GM12864 (cell line): ENCODE results near the gene NBPF14.
A peak's percentile ranks its signal among the peaks of the same experiment; 100 is the strongest.
"Not testable (repeated sequence)": the region's sequence is repeated elsewhere in the genome, so short reads cannot be mapped to it uniquely, and the experiment has no call there.

Source experiments
- DNase-seq: peaks from one replicate; pipeline ENCODE4 v3.0.0-alpha.2; 2011; ENCODE audit warnings: low read depth
- H3K4me3 ChIP-seq: 2 replicates; pipeline ENCODE4 v1.5.1; 2011; ENCODE audit warnings: mild to moderate bottlenecking, low read depth, low read length, control low read depth

The NBPF14 gene

DNA sequence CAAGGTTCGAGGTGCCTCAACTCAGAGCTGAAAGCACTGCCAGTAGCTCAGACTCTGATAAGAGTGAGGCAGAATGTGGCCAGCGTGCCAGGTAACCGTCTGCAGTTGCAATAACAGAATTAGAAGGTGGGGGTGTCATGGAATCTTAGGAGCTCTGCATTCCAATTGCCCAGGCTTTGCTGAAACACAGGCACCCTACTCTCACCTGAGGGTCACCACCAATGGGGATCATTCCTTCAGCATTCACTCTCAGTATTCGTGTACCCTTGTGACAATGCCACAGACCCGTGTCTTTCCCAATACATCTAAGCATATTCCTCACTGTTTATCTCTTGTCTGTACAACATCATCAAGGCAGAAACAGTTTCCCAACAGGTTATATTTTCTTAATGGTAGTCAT, at the start of gene NBPF14:
TSS of gene NBPF14 (minus strand) at position 101 of the 400 bp plus-strand sequence. CDS start 294 bp downstream, outside the sequence.
- H3K4me3 ChIP-seq, DNase-seq: not testable (repeated sequence)

DNA sequence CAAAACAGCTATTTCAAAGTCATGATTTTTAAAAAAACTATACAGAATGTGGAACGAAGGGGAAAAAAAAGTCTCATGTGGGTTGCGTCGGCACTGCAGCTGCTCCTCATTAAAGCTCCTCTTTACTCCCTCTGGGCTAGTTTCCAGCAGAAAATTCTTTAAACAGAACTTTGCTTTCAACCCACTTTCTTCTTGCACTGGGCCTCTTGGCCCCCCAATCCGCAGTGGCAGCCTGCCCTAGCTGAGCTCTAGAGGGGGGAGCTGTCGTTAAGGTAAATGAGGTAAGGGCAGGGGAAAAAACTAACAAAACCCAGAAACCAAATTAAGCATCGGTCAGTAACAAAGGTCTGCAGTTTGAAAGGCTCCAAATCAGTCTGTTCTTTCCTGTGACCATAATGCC, 29.6 kb upstream of the NBPF14 start:
- not testable (repeated sequence) for H3K4me3 ChIP-seq

DNA sequence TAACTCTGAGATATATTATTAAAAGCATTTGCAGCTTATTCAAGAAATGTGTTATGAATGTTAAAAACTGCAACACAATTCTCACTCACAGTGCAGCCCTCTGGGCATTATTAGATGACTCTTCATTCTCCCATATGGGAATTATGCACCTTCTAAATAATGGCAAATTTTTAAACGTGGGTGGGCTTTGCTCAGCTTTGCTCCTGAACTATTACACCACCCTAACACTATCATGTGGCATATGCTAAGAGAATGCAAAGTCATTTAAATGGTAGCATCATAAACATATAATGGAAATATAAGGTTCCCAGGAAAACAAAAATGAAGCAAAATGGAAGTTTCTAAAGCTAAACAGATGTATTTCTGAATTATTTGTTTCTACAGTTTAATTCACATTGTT, 22.4 kb upstream of the NBPF14 start:
- DNase-seq, H3K4me3 ChIP-seq: not testable (repeated sequence)

More for the DNA sequence above, 29.6 kb upstream of the NBPF14 start:
- not testable (repeated sequence) for DNase-seq

GRCh38 chr1:148605266-148605665, 9.5 kb upstream of the NBPF14 start:
- not testable (repeated sequence) for H3K4me3 ChIP-seq, DNase-seq

DNA sequence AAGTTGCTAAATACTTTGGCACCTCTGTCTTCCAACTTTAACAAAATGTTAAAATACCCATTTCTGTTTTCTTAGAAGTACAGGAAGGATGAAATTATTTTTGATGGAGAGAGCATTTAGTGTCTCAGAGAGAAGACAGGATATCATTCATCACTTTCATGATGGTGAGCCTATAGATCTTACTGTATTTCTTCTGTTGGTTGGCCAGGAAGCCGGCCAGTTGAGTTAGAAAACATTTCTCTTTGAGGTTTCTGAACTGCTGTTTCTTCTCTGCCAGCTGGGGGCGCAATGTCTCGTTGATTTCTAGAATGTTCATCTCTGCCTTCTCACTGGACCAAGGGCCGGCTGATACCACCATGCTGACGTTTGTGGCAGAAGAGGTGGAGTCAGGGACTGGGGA, 451 bp downstream of the NBPF14 start:
- not testable (repeated sequence) for DNase-seq, H3K4me3 ChIP-seq

- DNase-seq, H3K4me3 ChIP-seq: not testable (repeated sequence)
Measured at GRCh38 chr1:148591098-148591497, 4.7 kb downstream of the NBPF14 start.

DNA sequence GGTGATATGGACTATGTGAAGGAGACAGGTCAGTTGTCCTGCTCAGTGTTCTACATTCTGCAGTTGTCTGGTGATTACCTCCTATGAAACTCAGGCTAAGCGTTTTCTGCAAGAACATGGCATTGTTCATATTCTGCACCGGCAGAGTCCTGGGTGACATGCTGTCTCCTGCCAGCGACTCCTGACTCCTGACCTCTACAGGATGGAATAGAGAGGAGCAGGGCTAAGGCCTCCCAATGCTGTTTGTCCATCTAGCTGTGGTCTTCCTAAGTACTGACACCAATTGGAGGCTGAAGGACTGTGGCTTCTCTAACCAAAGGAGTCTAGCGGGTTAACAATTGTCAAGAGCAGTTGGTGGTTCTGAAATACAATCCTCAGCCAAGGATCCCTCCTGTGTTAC, 63.7 kb downstream of the NBPF14 start:
- not testable (repeated sequence) for H3K4me3 ChIP-seq, DNase-seq

DNA sequence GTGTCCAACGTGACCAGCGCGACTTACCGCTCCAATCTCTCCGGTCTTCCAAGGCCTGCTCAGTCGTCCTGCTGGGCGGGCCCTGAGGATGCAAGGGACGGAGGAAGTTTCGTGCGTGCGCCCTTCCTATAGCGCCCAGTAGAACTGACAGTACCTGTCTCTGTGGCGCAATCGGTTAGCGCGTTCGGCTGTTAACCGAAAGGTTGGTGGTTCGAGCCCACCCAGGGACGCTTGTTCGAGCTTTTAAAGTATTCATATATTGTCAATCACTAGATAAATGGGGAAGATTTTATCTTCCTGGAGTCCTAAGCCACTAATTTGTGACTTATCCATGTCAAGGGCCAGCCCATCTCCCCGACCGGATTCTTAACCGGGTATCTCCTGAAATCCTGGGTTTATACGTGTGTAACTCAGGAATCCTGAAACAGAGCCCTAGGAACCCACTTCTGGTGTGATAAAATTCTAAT, 66.7 kb downstream of the NBPF14 start:
- H3K4me3 ChIP-seq: not testable (repeated sequence)
- DNase-seq: peak; percentile 16

DNA sequence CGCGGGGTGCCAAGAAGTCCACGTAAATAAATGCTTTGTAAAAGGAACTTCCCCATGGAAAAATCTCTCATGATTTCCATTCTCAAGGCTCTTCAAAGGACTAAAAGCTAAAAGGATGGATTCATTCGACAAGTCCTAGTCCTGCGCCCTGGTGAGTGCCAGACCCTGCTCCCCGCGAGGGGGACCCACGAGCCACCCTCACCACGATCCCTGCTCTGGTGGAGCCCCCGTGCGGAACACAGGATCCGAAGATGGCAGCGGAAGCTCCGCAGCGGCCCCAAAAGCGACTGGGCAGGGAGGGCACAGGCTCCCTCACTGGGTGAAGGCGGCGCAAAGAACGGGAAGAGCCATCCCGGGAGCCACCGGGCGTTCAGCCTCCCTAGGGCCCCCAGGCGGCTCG, 67.2 kb downstream of the NBPF14 start:
- H3K4me3 ChIP-seq, DNase-seq: not testable (repeated sequence)

DNA sequence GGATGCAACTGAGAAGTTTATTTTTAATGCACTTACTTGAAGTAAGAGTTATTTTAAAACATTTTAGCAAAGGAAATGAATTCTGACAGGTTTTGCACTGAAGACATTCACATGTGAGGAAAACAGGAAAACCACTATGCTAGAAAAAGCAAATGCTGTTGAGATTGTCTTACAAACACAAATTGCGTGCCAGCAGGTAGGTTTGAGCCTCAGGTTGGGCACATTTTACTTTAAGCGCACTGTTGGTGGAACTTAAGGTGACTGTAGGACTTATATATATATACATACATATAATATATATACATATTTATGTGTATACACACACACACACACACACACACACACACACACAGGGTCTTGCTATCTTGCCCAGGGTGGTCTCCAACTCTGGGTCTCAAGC, 69.2 kb downstream of the NBPF14 start:
- H3K4me3 ChIP-seq, DNase-seq: not testable (repeated sequence)

- H3K4me3 ChIP-seq, DNase-seq: not testable (repeated sequence)
Measured at GRCh38 chr1:148523205-148524144, 72.3 kb downstream of the NBPF14 start.

- DNase-seq: peak; percentile 98
- peak overlapping the region; percentile 19 for H3K4me3 ChIP-seq
Measured at GRCh38 chr1:148522561-148523204, 73.1 kb downstream of the NBPF14 start.

DNA sequence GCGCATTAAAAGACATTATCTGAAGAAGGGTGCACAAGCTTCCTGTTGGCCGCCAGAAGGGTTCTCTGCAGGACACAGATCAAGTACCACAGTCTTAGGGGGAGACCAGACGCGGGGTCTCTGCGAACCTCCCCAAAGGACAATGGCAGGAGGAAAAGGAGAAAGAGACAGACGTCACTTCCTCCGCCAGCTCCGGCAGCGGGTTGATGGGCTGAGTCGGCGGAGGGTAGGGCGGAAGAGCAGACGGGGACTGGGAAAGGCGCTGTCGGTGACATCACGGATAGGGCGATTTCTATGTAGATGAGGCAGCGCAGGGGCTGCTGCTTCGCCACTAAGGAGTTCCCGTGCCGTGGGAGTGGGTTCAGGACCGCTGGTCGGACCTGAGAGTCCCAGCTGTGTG, 73.7 kb downstream of the NBPF14 start:
- DNase-seq: peak; percentile 67
- not testable (repeated sequence) for H3K4me3 ChIP-seq

- not testable (repeated sequence) for H3K4me3 ChIP-seq, DNase-seq
Measured at GRCh38 chr1:148514310-148514709, 81.5 kb downstream of the NBPF14 start.

DNA sequence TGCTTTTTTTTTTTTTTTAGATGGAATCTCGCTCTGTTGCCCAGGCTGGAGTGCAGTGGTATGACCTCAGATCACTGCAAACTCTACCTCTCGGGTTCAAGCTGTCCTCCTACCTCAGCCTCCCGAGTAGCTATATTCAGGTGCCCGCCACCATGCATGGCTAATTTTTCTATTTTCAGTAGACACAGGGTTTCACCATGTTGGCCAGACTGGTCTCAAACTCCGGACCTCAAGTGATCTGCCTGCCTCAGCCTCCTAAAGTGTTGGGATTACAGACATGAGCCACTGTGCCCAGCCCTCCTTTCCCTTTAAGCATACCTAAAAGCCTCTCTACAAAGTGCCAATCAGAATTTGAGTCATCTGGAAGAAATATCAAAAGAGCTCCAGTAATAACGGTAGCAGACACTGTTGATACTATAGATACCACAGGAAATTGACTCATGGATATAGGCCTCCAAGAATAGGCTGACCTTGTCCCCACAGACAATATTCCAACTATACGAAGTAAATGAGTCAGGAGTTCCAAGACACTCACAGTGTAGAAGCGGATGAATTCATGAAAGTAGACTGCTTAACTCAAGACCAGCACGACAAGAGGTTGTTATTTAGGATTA, 83.1 kb downstream of the NBPF14 start:
- not testable (repeated sequence) for H3K4me3 ChIP-seq, DNase-seq

DNA sequence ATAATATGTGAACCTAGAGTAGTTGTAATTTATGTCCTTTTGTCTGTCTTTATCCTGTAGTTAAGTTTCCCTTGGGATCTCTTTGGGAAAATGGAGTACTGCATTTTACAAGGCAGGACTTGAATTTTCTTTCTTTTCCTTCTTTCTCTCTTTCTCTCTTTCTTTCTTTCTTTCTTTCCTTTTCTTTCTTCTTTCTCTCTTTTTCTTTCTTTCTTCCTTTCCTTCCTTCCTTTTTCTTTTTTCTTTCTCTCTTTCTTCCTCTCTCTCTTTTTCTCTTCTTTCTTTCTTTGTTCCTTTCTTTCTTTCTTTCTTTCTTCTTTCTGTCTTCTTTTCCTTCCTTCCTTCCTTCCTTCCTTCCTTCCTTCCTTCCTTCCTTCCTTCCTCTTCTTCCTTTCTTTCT, 101.9 kb downstream of the NBPF14 start:
- not testable (repeated sequence) for DNase-seq, H3K4me3 ChIP-seq

DNA sequence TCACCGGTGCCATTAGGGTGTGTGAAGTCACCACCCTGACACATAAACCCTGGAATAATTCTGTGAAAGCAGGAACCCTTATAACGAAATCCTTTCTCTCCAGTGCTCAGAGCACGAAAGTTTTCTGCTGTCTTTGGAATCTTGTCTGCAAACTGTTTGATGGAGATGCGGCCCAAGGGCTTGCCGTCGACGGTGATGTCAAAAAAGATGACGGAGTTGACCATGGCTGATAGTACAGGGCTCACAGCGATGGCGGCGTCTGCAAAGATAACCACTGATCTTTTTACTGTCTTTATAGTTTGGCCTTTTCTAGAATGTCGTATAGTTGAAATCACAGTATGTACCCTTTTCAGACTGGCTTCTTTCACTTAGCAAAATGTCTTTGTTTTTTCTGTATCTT, 112.8 kb downstream of the NBPF14 start, which contains the start of gene PPIAL4G:
TSS of gene PPIAL4G (minus strand) at position 274 of the 400 bp plus-strand sequence. CDS start at position 224, 50 bp downstream.
- not testable (repeated sequence) for H3K4me3 ChIP-seq, DNase-seq
